ENCODE results near the gene CACTIN.

- no peak for TF ChIP-seq EP300 (IDR thresholded peaks at IDR 0.05)
- TF ChIP-seq CTCF (IDR thresholded peaks at IDR 0.05): no peak
- TF ChIP-seq POLR2A (IDR thresholded peaks at IDR 0.05; ENCODE audit: low read depth): no peak
Measured at GRCh38 chr19:3615524-3616135, 11.0 kb downstream of the CACTIN start.
